Activated CD4-positive, alpha-beta memory T cell treated with anti-CD3 and anti-CD28 coated beads, Interleukin-2, amount 10 ng/mL, durations not matched to agents 7 days and 5 days (primary cell): Measurements from ENCODE around the gene DTD1. TPM values are rescaled to one million over a fixed set of nuclear protein-coding genes. Genes with fewer than 3 reads are reported as not detected.

Experiments used
- CTCF ChIA-PET: fragments of 350-600 bp; sonication (Branson Sonifier 250); formaldehyde crosslinking; loops from one replicate; lab custom pipeline; 2021; ENCODE audit warnings: antibody characterized with exemption, inconsistent platforms; lab: Charles Lee
- POLR2A ChIA-PET: fragments of 350-600 bp; sonication (Branson Sonifier 250); formaldehyde crosslinking; loops from one replicate; lab custom pipeline; 2021; ENCODE audit warnings: antibody characterized with exemption; lab: Charles Lee
- DNase-seq: peaks from one replicate; pipeline ENCODE4 v3.0.0-alpha.2; 2020
- H3K27ac Mint-ChIP-seq: one replicate; pipeline ENCODE4 v1.8.0; 2021; ENCODE audit warnings: mild to moderate bottlenecking, mixed read lengths
- H3K27me3 Mint-ChIP-seq: one replicate; pipeline ENCODE4 v1.8.0; 2021; ENCODE audit warnings: mixed read lengths
- H3K36me3 Mint-ChIP-seq: one replicate; pipeline ENCODE4 v1.8.0; 2021; ENCODE audit warnings: low read depth, mixed read lengths
- H3K4me1 Mint-ChIP-seq: one replicate; pipeline ENCODE4 v1.8.0; 2021; ENCODE audit warnings: mixed read lengths
- H3K4me3 Mint-ChIP-seq: one replicate; pipeline ENCODE4 v1.8.0; 2021; ENCODE audit warnings: mild to moderate bottlenecking, mixed read lengths
- H3K9me3 Mint-ChIP-seq: one replicate; pipeline ENCODE4 v1.8.0; 2021; ENCODE audit warnings: mixed read lengths
- total RNA-seq, 2 experiments: library from RNA; stranded (reverse); gene quantifications; one replicate each; pipeline ENCODE4 v1.2.3, GENCODE V29; 2021

Gene DTD1
- total RNA-seq, 2 experiments from 2014 or later = 28.6 to 33.4 TPM

DNA sequence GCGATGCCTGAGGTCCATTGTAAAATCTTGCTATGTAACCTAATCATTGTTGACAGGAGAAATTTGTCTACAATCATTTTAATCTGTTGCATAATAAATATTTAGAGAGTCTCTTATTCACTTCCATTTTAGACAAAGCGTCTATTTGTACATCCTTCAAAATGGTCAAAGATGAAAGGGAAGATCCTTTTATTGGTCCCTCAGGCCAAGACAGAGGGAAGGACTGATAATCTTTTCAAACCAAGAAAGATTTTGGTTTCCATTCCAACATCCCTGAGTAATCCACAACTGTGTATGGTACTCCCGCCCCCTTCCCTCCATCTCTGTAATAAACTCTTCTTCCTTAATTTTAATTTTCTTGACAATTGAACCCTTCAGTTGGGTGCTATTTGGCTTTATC lies 114.1 kb downstream of the DTD1 start:
- CTCF ChIA-PET = no interaction called here
- H3K4me1 Mint-ChIP-seq = peaks cover 7% of the 10 kb centered on the region
- H3K9me3 Mint-ChIP-seq = no peaks in the 10 kb centered on the region
- H3K27ac Mint-ChIP-seq = no peak overlapping the region
- POLR2A ChIA-PET = no interaction called here
- H3K4me3 Mint-ChIP-seq = no peak overlapping the region
- no peaks in the 10 kb centered on the region for H3K27me3 Mint-ChIP-seq
- no peaks in the 10 kb centered on the region for H3K36me3 Mint-ChIP-seq
- DNase-seq = no peak

GRCh38 chr20:18702736-18703135 lies 114.9 kb downstream of the DTD1 start:
- Mint-ChIP-seq H3K4me3 (no peak overlapping the region), H3K9me3 (no peaks in the 10 kb centered on the region), H3K27me3 (no peaks in the 10 kb centered on the region), H3K4me1 (peaks cover 7% of the 10 kb centered on the region), H3K36me3 (no peaks in the 10 kb centered on the region), H3K27ac (no peak overlapping the region)
- no peak for DNase-seq
- POLR2A ChIA-PET = no interaction called here
- CTCF ChIA-PET = no interaction called here

DNA sequence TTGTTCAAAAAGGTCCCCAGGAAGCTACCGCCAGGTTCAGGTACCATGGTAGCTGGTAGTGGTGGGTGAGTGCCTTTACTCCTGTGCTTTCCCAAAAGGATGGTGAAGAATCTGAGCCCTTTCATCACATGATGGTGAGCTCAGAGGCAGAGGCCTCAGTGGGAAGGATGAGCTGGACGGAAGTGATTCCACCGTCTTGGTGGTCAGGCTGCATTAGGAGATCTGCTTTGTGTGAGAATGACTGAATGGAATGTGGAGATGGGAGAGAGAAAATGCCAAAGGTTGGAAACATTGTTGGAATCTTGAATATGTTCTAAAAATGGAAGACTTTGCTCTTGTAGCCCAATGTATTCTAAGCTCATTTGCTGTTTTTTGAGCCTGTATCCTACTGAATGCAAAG lies 117.6 kb downstream of the DTD1 start:
- CTCF ChIA-PET = interaction anchor here (0.6 kb wide), 1 partner anchor 679 kb away, joined by 4 read pairs; no protein-coding TSS in a partner anchor
- Mint-ChIP-seq H3K4me1 (peaks cover 7% of the 10 kb centered on the region), H3K36me3 (no peaks in the 10 kb centered on the region), H3K27me3 (no peaks in the 10 kb centered on the region), H3K4me3 (no peak overlapping the region), H3K27ac (no peak overlapping the region), H3K9me3 (no peaks in the 10 kb centered on the region)
- POLR2A ChIA-PET = no interaction called here
- no peak for DNase-seq

DNA sequence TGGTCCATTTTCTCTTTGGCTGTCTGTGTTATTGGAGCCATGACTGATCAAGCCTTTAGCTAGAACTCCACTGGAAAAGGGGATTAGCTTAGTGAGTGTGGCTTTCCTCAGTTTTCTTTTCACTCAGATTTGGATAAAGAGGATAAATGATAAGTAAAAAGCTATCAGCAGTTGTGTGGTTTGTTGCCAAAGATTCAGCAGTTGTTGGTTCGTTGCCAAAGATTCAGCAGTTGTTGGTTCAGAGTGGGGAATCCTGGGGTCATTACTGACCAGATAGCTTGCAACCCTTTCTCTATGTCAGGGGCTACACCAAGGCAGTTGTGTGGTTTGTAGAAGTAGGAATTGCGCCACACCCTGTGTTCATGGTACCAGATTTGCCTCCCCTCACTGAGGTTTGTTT lies 118.1 kb downstream of the DTD1 start:
- DNase-seq = no peak
- POLR2A ChIA-PET = no interaction called here
- Mint-ChIP-seq H3K4me1 (peaks cover 7% of the 10 kb centered on the region), H3K36me3 (no peaks in the 10 kb centered on the region), H3K27ac (no peak overlapping the region), H3K9me3 (no peaks in the 10 kb centered on the region), H3K4me3 (no peak overlapping the region), H3K27me3 (no peaks in the 10 kb centered on the region)
- CTCF ChIA-PET = interaction anchor here (0.6 kb wide), 1 partner anchor 680 kb away, joined by 4 read pairs; no protein-coding TSS in a partner anchor

DNA sequence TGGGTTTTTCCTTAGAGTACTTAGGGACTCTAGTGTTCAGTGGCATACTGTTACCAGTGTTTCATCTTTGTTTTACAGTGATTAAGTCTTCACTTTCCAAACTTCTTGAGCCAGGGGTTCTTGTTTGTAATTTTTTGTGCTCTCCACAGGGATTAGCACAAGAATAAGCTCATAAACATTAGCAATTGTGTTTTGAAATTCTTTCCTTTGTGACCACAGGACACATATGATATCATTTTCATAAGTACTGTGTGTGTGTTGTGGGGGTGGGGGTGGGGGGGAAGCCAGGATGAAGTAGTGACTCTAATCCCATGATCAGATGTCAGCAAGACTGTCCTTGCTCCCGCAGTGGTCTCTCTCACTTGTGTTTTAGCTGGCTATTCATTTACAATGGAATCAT lies 124.3 kb downstream of the DTD1 start:
- H3K27me3 Mint-ChIP-seq = no peaks in the 10 kb centered on the region
- no peaks in the 10 kb centered on the region for H3K4me1 Mint-ChIP-seq
- no peak overlapping the region for H3K27ac Mint-ChIP-seq
- DNase-seq = no peak
- H3K9me3 Mint-ChIP-seq = no peaks in the 10 kb centered on the region
- no peaks in the 10 kb centered on the region for H3K36me3 Mint-ChIP-seq
- ChIA-PET POLR2A (no interaction called here), CTCF (no interaction called here)
- H3K4me3 Mint-ChIP-seq = no peak overlapping the region

GRCh38 chr20:18712882-18713281 lies 125.0 kb downstream of the DTD1 start:
- Mint-ChIP-seq H3K36me3 (no peaks in the 10 kb centered on the region), H3K4me1 (no peaks in the 10 kb centered on the region), H3K4me3 (no peak overlapping the region), H3K27ac (no peak overlapping the region), H3K9me3 (no peaks in the 10 kb centered on the region), H3K27me3 (no peaks in the 10 kb centered on the region)
- ChIA-PET POLR2A (no interaction called here), CTCF (no interaction called here)
- DNase-seq = no peak

DNA sequence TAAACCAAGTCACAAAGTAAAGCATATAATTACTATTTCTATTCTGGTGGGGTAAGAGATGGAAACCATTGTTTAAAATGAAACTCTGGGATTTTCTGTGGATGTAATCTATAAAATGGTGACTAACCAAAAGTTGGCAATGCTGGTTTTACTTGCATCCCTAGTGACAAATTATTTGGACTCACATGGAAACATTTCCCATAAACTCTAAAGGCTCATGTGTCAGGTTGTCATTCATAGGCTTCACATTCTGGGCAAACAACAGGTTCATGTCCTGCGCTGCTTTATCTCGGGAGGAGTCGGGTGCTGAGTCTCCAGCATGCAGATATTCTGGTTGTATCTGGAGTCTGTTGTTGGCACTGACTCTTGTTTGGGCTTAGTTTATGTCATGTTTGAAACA lies 127.7 kb downstream of the DTD1 start:
- H3K36me3 Mint-ChIP-seq = no peaks in the 10 kb centered on the region
- H3K27ac Mint-ChIP-seq = no peak overlapping the region
- no peaks in the 10 kb centered on the region for H3K27me3 Mint-ChIP-seq
- no peaks in the 10 kb centered on the region for H3K9me3 Mint-ChIP-seq
- no peak overlapping the region for H3K4me3 Mint-ChIP-seq
- H3K4me1 Mint-ChIP-seq = no peaks in the 10 kb centered on the region
- POLR2A ChIA-PET = no interaction called here
- no peak for DNase-seq
- CTCF ChIA-PET = no interaction called here

DNA sequence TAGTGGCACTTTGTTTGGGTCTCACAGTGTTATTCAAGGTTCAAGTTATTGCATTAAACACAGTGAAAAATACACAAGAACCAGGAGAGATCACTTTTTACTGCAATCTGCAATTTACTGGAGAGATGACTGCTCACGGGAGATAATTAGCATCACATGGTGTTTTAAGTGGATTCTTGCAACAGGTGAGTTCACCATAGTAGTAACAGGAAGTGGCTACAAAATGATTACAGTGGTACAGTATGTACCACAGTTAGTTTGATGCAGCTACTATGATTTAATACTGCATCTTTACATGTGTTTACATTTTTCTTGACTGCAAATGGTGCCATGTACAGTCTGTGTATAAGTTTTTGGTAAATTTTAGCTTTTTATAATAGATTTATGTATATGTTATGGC lies 129.2 kb downstream of the DTD1 start:
- CTCF ChIA-PET = interaction anchor here (1.8 kb wide), 1 partner anchor 85 kb away, joined by 5 read pairs; no protein-coding TSS in a partner anchor

GRCh38 chr20:18718129-18718528 lies 130.3 kb downstream of the DTD1 start:
- no peaks in the 10 kb centered on the region for H3K9me3 Mint-ChIP-seq
- no peak overlapping the region for H3K27ac Mint-ChIP-seq
- H3K4me1 Mint-ChIP-seq = no peaks in the 10 kb centered on the region
- no peak for DNase-seq
- no peak overlapping the region for H3K4me3 Mint-ChIP-seq
- no peaks in the 10 kb centered on the region for H3K27me3 Mint-ChIP-seq
- ChIA-PET POLR2A (no interaction called here), CTCF (interaction anchor here (1.8 kb wide), 1 partner anchor 86 kb away, joined by 5 read pairs; no protein-coding TSS in a partner anchor)
- no peaks in the 10 kb centered on the region for H3K36me3 Mint-ChIP-seq

More for the DNA sequence above, 129.2 kb downstream of the DTD1 start:
- no peak for DNase-seq
- no peak overlapping the region for H3K4me3 Mint-ChIP-seq
- no peaks in the 10 kb centered on the region for H3K9me3 Mint-ChIP-seq
- no peak overlapping the region for H3K27ac Mint-ChIP-seq
- H3K27me3 Mint-ChIP-seq = no peaks in the 10 kb centered on the region
- no peaks in the 10 kb centered on the region for H3K4me1 Mint-ChIP-seq
- POLR2A ChIA-PET = no interaction called here
- no peaks in the 10 kb centered on the region for H3K36me3 Mint-ChIP-seq

DNA sequence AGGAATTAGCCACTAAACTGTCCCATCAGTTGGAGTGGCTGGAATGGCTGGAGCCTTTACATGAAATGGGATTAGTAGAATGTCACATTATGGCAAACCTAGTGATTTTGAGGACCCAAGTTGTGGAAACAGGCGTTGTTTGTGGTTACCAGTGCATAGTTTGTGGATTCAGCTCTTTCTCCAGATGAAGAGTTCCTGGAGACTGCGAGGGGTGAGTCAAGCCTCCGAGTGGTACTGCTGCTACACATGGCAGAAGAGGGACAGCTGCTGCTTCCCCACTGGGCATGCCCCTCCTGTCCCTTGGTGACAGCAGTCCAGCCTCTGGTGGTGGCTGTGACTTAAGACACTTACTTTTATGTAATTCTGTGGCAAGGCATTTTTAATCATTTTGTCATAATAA lies 131.6 kb downstream of the DTD1 start:
- Mint-ChIP-seq H3K4me1 (no peaks in the 10 kb centered on the region), H3K27me3 (no peaks in the 10 kb centered on the region), H3K9me3 (no peaks in the 10 kb centered on the region), H3K36me3 (no peaks in the 10 kb centered on the region), H3K27ac (no peak overlapping the region), H3K4me3 (no peak overlapping the region)
- DNase-seq = no peak
- ChIA-PET CTCF (no interaction called here), POLR2A (no interaction called here)

DNA sequence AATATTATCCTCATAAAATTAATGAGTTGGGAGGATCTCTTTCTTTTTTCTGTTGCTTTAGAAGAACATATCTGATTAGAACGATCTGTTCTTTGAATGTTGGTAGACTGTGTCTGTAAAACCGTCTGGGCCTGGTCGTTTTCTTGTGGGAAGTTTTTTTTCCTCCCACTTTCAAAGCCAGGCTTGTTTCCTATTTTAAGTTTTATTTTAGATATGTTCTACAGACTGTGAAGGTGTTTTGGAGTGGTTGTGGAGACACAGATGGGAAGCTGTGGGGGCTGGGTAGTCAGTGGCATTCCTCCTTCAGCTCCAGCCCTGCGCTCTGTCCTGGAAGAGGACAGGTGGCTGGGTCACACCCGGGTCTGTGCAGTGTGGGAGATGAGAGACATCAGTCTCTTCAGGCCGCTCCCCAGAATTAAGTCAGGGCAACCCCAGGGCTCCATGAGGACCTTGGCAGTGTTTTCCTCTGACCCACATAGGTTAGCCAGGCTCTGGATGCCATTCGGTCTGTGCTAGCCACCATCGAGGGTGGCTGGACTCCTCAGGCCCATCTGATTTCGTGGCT lies 133.8 kb downstream of the DTD1 start:
- POLR2A ChIA-PET = no interaction called here
- Mint-ChIP-seq H3K27me3 (no peaks in the 10 kb centered on the region), H3K27ac (no peak overlapping the region), H3K4me3 (no peak overlapping the region), H3K4me1 (no peaks in the 10 kb centered on the region), H3K9me3 (no peaks in the 10 kb centered on the region), H3K36me3 (no peaks in the 10 kb centered on the region)
- CTCF ChIA-PET = no interaction called here
- DNase-seq = no peak

GRCh38 chr20:18722371-18722770 lies 134.5 kb downstream of the DTD1 start:
- no peaks in the 10 kb centered on the region for H3K27me3 Mint-ChIP-seq
- H3K9me3 Mint-ChIP-seq = no peaks in the 10 kb centered on the region
- no peaks in the 10 kb centered on the region for H3K36me3 Mint-ChIP-seq
- H3K4me1 Mint-ChIP-seq = peaks cover 5% of the 10 kb centered on the region
- H3K27ac Mint-ChIP-seq = no peak overlapping the region
- no peak for DNase-seq
- POLR2A ChIA-PET = no interaction called here
- CTCF ChIA-PET = no interaction called here
- no peak overlapping the region for H3K4me3 Mint-ChIP-seq

DNA sequence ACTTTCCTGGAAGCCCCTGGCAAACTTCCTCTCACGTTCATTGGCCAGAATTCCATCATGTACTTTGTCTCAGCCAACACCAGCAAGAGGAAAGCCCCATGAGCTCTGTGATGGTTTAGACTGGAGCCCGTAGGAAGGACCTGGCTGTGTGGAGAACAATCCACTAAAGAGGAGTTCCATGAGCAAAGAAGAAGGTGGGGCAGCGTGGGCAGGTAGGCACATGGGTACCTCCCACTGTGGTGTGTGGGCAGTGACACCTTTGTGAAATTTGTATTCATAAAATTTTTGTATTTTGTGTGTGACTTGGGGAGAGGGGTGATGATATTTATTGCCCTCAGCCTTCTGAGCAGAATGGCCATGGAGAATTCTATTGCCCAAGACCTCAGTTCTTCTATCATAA lies 136.2 kb downstream of the DTD1 start:
- DNase-seq = no peak
- H3K9me3 Mint-ChIP-seq = no peaks in the 10 kb centered on the region
- H3K27me3 Mint-ChIP-seq = no peaks in the 10 kb centered on the region
- ChIA-PET POLR2A (no interaction called here), CTCF (no interaction called here)
- H3K27ac Mint-ChIP-seq = no peak overlapping the region
- H3K4me3 Mint-ChIP-seq = no peak overlapping the region
- no peaks in the 10 kb centered on the region for H3K36me3 Mint-ChIP-seq
- peaks cover 6% of the 10 kb centered on the region for H3K4me1 Mint-ChIP-seq

GRCh38 chr20:18724788-18725464 lies 137.1 kb downstream of the DTD1 start:
- Mint-ChIP-seq H3K4me3 (no peak overlapping the region), H3K36me3 (no peaks in the 10 kb centered on the region), H3K9me3 (no peaks in the 10 kb centered on the region), H3K27me3 (no peaks in the 10 kb centered on the region), H3K27ac (no peak overlapping the region), H3K4me1 (peaks cover 6% of the 10 kb centered on the region)
- no peak for DNase-seq
- ChIA-PET POLR2A (no interaction called here), CTCF (no interaction called here)
